BLaER1 treated with 17β-estradiol and CSF1 and Interleukin-3, amounts not matched to agents 10 nM and 100 nM (cell line): Measurements from ENCODE around the gene FCHO2.

Experiments
- H3K27ac ChIP-seq, 11 experiments: shearing (Covaris generic); formaldehyde crosslinking; 2 replicates each; pipeline ENCODE4 v1.8.1; 2022
- H3K27me3 ChIP-seq, 11 experiments: shearing (Covaris generic); formaldehyde crosslinking; 2 replicates each; pipeline ENCODE4 v1.8.1; 2022
- H3K36me3 ChIP-seq, 11 experiments: shearing (Covaris generic); formaldehyde crosslinking; 2 replicates each; pipeline ENCODE4 v1.8.1; 2022
- H3K4me1 ChIP-seq, 10 experiments: shearing (Covaris generic); formaldehyde crosslinking; 2 replicates each; pipeline ENCODE4 v1.8.1; 2022
- H3K4me2 ChIP-seq, 11 experiments: shearing (Covaris generic); formaldehyde crosslinking; 2 replicates each; pipeline ENCODE4 v1.8.1; 2022
- H3K4me3 ChIP-seq, 10 experiments: shearing (Covaris generic); formaldehyde crosslinking; 2 replicates each; pipeline ENCODE4 v1.8.1; 2022
- H3K9ac ChIP-seq, 11 experiments: shearing (Covaris generic); formaldehyde crosslinking; 2 replicates each; pipeline ENCODE4 v1.8.1; 2022
- H3K9me3 ChIP-seq, 11 experiments: shearing (Covaris generic); formaldehyde crosslinking; replicated peaks in 1 of 11; 2 replicates each; pipeline ENCODE4 v1.8.1; 2022
- H4K20me1 ChIP-seq, 11 experiments: shearing (Covaris generic); formaldehyde crosslinking; 2 replicates each; pipeline ENCODE4 v1.8.1; 2022
- Cebpa-rat ChIP-seq, 11 experiments: shearing (Covaris generic); IDR thresholded peaks; 2 replicates each; pipeline ENCODE4 v1.8.1; 2022

The FCHO2 gene, protein sequence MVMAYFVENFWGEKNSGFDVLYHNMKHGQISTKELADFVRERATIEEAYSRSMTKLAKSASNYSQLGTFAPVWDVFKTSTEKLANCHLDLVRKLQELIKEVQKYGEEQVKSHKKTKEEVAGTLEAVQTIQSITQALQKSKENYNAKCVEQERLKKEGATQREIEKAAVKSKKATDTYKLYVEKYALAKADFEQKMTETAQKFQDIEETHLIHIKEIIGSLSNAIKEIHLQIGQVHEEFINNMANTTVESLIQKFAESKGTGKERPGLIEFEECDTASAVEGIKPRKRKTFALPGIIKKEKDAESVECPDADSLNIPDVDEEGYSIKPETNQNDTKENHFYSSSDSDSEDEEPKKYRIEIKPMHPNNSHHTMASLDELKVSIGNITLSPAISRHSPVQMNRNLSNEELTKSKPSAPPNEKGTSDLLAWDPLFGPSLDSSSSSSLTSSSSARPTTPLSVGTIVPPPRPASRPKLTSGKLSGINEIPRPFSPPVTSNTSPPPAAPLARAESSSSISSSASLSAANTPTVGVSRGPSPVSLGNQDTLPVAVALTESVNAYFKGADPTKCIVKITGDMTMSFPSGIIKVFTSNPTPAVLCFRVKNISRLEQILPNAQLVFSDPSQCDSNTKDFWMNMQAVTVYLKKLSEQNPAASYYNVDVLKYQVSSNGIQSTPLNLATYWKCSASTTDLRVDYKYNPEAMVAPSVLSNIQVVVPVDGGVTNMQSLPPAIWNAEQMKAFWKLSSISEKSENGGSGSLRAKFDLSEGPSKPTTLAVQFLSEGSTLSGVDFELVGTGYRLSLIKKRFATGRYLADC

DNA sequence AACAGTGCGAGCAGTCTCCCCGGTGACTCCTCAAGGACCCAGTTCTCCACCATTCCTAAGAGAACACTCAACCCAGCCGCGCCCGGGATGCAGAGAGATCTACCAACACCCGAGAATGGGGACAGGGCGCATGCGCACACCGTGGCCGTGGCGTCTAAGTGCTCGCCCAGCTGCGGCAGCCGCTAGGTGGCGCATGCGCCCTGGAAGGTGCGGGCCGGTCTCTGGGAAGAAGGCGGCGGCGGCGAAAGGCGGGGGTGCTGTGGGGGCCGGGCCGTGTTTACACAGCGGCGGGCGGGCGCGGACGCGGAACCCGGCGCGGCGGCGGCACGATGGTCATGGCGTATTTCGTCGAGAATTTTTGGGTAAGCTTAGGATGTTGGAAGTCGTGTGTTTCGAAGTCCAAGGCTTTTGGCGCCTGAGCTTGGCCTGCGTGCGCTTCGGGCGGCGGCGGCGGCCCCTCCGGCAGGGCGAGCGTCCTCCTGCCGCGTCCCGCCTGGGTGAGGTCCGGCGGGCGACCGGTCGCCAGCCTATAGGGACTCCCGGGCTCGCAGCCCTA, at the start of gene FCHO2:
TSS of gene FCHO2 (plus strand) at position 274 of the 556 bp plus-strand sequence. CDS start at position 330, 56 bp downstream.
- Histone ChIP-seq H3K9ac (peak within 1 kb of the TSS; percentile 80 to 96 (median 86)), H3K4me1 (peaks cover 8 to 59% (median 29%) of the 10 kb centered on the region in 10 experiments), H3K27me3 (peaks cover 0 to 47% (median 35%) of the 10 kb centered on the region in 11 experiments; a peak in 19 of 22 replicates), H3K9me3 (peaks cover 0 to 30% (median 0%) of the 10 kb centered on the region in 11 experiments; a peak in 8 of 22 replicates), H3K27ac (peak within 1 kb of the TSS; percentile 69 to 95 (median 76)), H3K4me2 (peak within 1 kb of the TSS; percentile 84 to 97 (median 90)), H3K36me3 (peaks cover 0 to 26% (median 0%) of the 10 kb centered on the region in 11 experiments; a peak in 6 of 22 replicates), H3K4me3 (peak within 1 kb of the TSS; percentile 73 to 93 (median 87)), H4K20me1 (peaks cover 3 to 38% (median 7%) of the 10 kb centered on the region in 11 experiments; a peak in 12 of 22 replicates)
- no peak for TF ChIP-seq Cebpa-rat (IDR thresholded peaks at IDR 0.05)

DNA sequence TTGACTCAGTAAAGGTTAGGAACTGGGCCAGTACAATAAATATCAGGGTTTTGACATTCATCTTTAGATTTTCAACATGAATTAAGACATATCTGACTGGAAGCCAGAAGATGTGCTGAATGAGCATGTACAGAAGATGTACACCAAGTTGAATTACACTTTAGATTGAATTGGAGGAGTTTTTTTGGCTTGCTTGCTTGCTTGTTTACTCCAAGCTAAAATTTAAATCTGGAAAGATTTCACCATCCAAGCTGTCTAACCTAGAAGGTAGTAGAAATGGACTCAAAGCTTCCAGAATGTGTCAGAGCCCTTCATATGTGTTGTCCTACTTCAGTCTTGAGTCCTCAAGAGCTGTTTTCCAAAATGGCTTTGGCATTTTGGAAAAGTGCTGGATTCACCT, 49.0 kb upstream of the FCHO2 start:
- TF ChIP-seq Cebpa-rat (IDR thresholded peaks at IDR 0.05), result no peak
- peaks cover 75 to 98% (median 86%) of the 10 kb centered on the region in 11 experiments for H3K36me3 ChIP-seq

DNA sequence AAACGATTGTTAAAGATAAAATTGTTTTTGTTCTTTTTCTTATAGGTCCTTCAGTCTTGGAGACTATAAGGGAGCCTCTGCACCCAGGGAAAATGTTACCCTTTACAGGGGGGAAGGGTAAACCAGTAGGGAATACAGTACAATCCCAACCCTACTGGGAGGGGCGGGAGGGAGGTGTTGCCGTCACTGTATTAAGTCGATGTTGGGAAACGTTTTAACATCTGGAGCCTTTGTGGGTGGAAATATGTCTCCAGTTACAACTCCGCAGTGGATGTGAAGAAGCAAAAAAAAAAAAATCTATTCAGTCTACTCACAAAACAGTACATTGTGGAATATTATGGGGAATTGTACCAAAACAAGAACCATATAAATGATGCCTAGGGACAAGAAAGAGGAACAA, 47.2 kb upstream of the FCHO2 start:
- TF ChIP-seq Cebpa-rat (IDR thresholded peaks at IDR 0.05), result no peak
- Histone ChIP-seq H3K9me3 (no peaks in the 10 kb centered on the region), H3K4me3 (no peak overlapping the region), H3K36me3 (peaks cover 61 to 94% (median 70%) of the 10 kb centered on the region in 11 experiments), H3K9ac (no peak overlapping the region), H3K4me1 (no peaks in the 10 kb centered on the region), H3K27me3 (no peaks in the 10 kb centered on the region), H3K27ac (no peak overlapping the region), H4K20me1 (peaks cover 0 to 20% (median 0%) of the 10 kb centered on the region in 11 experiments; a peak in 3 of 22 replicates), H3K4me2 (no peak overlapping the region)

More for the DNA sequence above, 49.0 kb upstream of the FCHO2 start:
- H3K4me2 ChIP-seq, result no peak overlapping the region
- no peaks in the 10 kb centered on the region for H3K27me3 ChIP-seq
- H3K4me3 ChIP-seq, result no peak overlapping the region
- no peak overlapping the region for H3K27ac ChIP-seq
- H4K20me1 ChIP-seq, result peaks cover 0 to 20% (median 0%) of the 10 kb centered on the region in 11 experiments; a peak in 3 of 22 replicates
- H3K9ac ChIP-seq, result no peak overlapping the region
- H3K4me1 ChIP-seq, result no peaks in the 10 kb centered on the region
- H3K9me3 ChIP-seq, result no peaks in the 10 kb centered on the region

DNA sequence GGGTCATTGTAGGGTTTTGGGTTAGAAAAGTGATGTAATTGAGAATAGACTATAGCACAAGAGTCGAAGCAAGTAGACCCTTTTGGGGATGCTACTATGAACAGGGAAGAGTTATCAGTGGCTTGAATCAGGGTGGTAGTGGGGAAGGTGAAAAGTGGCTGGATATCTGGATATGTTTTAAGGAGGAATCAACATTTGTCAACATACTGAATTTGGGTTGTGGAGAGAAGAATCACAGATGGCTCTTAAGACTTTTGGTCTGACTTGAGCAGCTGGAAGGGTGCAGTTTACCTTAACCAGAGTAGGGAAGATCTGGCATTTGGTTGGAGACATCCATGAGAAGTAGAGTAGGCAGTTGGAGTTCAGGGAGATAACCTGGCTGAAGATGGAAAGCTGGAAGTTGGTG, 38.5 kb upstream of the FCHO2 start:
- H3K9ac ChIP-seq, result no peak overlapping the region
- H3K27me3 ChIP-seq, result no peaks in the 10 kb centered on the region
- no peaks in the 10 kb centered on the region for H3K9me3 ChIP-seq
- H4K20me1 ChIP-seq, result no peaks in the 10 kb centered on the region
- no peak overlapping the region for H3K27ac ChIP-seq
- no peak for TF ChIP-seq Cebpa-rat (IDR thresholded peaks at IDR 0.05)
- H3K4me2 ChIP-seq, result no peak overlapping the region
- no peak overlapping the region for H3K4me3 ChIP-seq
- peaks cover 0 to 16% (median 4%) of the 10 kb centered on the region in 11 experiments; a peak in 5 of 22 replicates for H3K36me3 ChIP-seq
- peaks cover 0 to 17% (median 0%) of the 10 kb centered on the region in 10 experiments; a peak in 4 of 20 replicates for H3K4me1 ChIP-seq

DNA sequence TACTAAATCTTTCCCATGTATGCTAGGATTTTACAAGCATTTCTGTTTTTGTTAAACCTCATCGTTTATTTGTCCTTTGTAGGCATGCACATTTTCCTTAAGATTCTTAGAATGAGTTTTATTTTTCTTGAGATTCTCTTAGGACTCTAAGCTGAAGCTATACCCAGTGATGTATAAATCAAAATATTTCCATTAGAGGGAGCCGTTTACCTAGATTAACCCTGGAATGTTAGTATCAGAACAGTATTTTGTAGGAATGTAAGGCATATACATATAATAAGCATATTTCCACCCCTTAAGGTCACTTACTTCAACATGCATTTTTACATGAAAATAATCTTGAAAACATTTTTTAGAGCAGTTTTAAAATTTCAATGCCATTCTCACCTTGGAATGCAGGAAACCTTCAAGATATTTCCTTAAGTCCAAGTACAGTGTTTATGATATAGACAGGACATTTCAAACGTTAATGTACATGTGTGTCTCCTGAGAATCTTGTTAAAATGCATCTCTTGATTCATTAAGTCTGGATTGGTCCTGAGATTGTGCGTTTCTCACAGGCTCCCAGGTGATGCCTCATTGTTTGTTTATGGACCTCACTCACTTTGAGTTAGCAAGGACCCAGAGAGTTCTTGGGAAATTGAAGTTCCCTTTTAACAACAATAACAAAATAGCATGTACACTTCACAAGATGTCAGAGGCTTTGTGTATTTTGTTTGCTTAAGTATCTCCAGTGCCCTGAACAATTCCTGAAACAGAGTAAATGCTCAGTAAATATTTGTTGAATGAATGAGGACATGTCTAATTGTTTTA, 34.9 kb upstream of the FCHO2 start:
- no peak overlapping the region; a peak in 1 of 22 replicates for H3K9ac ChIP-seq
- H4K20me1 ChIP-seq, result no peaks in the 10 kb centered on the region
- no peaks in the 10 kb centered on the region for H3K27me3 ChIP-seq

DNA sequence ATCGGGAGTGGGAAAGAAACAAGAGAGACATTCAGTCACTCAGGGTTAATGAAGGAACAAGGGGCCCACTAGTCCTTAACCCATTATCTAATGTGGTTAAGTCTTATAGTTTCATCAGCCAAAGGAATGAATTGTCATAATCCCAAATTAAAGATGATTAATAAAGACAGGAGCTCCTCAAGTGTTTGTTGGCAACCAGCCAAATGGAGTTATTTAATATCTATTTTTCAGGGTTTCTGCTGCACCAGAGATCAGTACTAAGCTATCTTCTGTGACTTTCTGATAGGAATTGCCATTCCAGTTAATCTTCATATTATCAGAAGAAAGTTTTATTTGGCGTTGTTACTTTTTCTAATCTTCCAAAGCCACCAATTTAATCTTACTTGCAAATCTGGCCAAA, 34.0 kb upstream of the FCHO2 start:
- no peaks in the 10 kb centered on the region for H4K20me1 ChIP-seq
- peaks cover 0 to 38% (median 0%) of the 10 kb centered on the region in 10 experiments; a peak in 4 of 20 replicates for H3K4me1 ChIP-seq
- H3K27ac ChIP-seq, result peak overlapping the region in 2 of 11 experiments; percentile 21 to 36; a peak in 2 of 22 replicates
- no peaks in the 10 kb centered on the region for H3K27me3 ChIP-seq
- TF ChIP-seq Cebpa-rat (IDR thresholded peaks at IDR 0.05), result no peak
- peak overlapping the region in 2 of 11 experiments; percentile 44 to 64; a peak in 4 of 22 replicates for H3K4me2 ChIP-seq
- peaks cover 0 to 4% (median 0%) of the 10 kb centered on the region in 11 experiments; a peak in 2 of 22 replicates for H3K36me3 ChIP-seq
- H3K9me3 ChIP-seq, result peaks cover 11 to 21% (median 14%) of the 10 kb centered on the region in 11 experiments; a peak in 20 of 22 replicates
- peak overlapping the region in 1 of 11 experiments; percentile 48; a peak in 1 of 22 replicates for H3K9ac ChIP-seq
- H3K4me3 ChIP-seq, result no peak overlapping the region

More for the DNA sequence above, 34.9 kb upstream of the FCHO2 start:
- Histone ChIP-seq H3K4me2 (peak overlapping the region in 2 of 11 experiments; percentile 44 to 64; a peak in 4 of 22 replicates), H3K36me3 (peaks cover 0 to 4% (median 0%) of the 10 kb centered on the region in 11 experiments; a peak in 2 of 22 replicates), H3K27ac (peak overlapping the region in 1 of 11 experiments; percentile 36; a peak in 1 of 22 replicates), H3K4me1 (peaks cover 0 to 38% (median 0%) of the 10 kb centered on the region in 10 experiments; a peak in 4 of 20 replicates), H3K9me3 (peaks cover 7 to 11% (median 8%) of the 10 kb centered on the region in 11 experiments; a peak in 20 of 22 replicates), H3K4me3 (no peak overlapping the region)
- TF ChIP-seq Cebpa-rat (IDR thresholded peaks at IDR 0.05), result no peak

DNA sequence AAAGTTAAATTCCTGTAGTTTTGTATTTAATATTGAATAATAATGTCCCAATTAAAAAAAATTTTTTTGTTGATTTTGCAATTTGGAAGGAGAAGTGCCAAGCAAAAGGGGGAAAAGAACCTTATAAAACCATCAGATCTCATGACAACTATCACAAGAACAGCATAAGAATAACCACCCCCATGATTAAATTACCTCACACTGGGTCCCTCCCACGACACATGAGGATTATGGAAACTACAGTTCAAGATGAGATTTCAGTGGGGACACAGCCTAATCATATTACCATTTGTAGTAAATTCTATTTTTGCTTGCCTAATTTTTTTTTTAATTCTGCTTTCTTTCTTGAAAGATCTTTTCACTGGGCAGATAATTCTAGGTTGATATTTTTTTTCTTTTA, 33.4 kb upstream of the FCHO2 start:
- Histone ChIP-seq H3K9me3 (peaks cover 11 to 24% (median 14%) of the 10 kb centered on the region in 11 experiments; a peak in 20 of 22 replicates), H3K9ac (no peak overlapping the region), H4K20me1 (no peaks in the 10 kb centered on the region), H3K4me3 (no peak overlapping the region), H3K36me3 (peaks cover 0 to 4% (median 0%) of the 10 kb centered on the region in 11 experiments; a peak in 2 of 22 replicates), H3K4me2 (peak overlapping the region in 2 of 11 experiments; percentile 44 to 64; a peak in 3 of 22 replicates), H3K27ac (no peak overlapping the region; a peak in 1 of 22 replicates), H3K4me1 (peaks cover 0 to 38% (median 0%) of the 10 kb centered on the region in 10 experiments; a peak in 4 of 20 replicates), H3K27me3 (no peaks in the 10 kb centered on the region)
- no peak for TF ChIP-seq Cebpa-rat (IDR thresholded peaks at IDR 0.05)
